ENCODE measurements around the gene CDH23.
"Not testable (repeated sequence)": the region's sequence is repeated elsewhere in the genome, so short reads cannot be mapped to it uniquely, and the experiment has no call there.

The CDH23 gene

GRCh38 chr10:71849461-71849908 lies 452.8 kb downstream of the CDH23 start:
- Mint-ChIP-seq H3K4me1 (peaks cover 59% of the 10 kb centered on the region), H3K4me3 (peak overlapping the region; percentile 93), H3K9me3 (no peaks in the 10 kb centered on the region), H3K36me3 (peaks cover 7% of the 10 kb centered on the region), H3K27ac (no peak overlapping the region)
- DNase-seq (ENCODE audit: low spot score in 2 of 2) (no peak), ATAC-seq (no peak)

GRCh38 chr10:71850021-71850742 lies 453.5 kb downstream of the CDH23 start:
- peak overlapping the region; percentile 93 for H3K4me3 Mint-ChIP-seq
- H3K27ac Mint-ChIP-seq: peak overlapping the region; percentile 86
- peaks cover 53% of the 10 kb centered on the region for H3K4me1 Mint-ChIP-seq
- H3K9me3 Mint-ChIP-seq: no peaks in the 10 kb centered on the region
- DNase-seq (ENCODE audit: low spot score in 2 of 2) (no peak), ATAC-seq (no peak)
- peaks cover 7% of the 10 kb centered on the region for H3K36me3 Mint-ChIP-seq

GRCh38 chr10:71850743-71851464 lies 454.2 kb downstream of the CDH23 start, which contains the start of gene PSAP:
TSS of gene PSAP (minus strand) at chr10:71851251. CDS start at chr10:71851221, 30 bp downstream.
- H3K4me3 Mint-ChIP-seq: peak within 1 kb of the TSS; percentile 93
- peaks cover 47% of the 10 kb centered on the region for H3K4me1 Mint-ChIP-seq
- ATAC-seq (peak; percentile 99), DNase-seq (ENCODE audit: low spot score in 2 of 2) (peak; percentile 96 to 99)
- H3K9me3 Mint-ChIP-seq: no peaks in the 10 kb centered on the region
- H3K36me3 Mint-ChIP-seq: peaks cover 7% of the 10 kb centered on the region
- H3K27ac Mint-ChIP-seq: peak within 1 kb of the TSS; percentile 86

GRCh38 chr10:71851465-71852095 lies 454.9 kb downstream of the CDH23 start:
- H3K4me3 Mint-ChIP-seq: peak overlapping the region; percentile 93
- H3K36me3 Mint-ChIP-seq; DNase-seq (ENCODE audit: low spot score in 2 of 2); H3K9me3 Mint-ChIP-seq: not testable (repeated sequence)
- peak; percentile 1 for ATAC-seq
- H3K4me1 Mint-ChIP-seq: peaks cover 47% of the 10 kb centered on the region
- peak overlapping the region; percentile 86 for H3K27ac Mint-ChIP-seq

- DNase-seq (ENCODE audit: low spot score in 2 of 2) (no peak), ATAC-seq (no peak)
- H3K9me3 Mint-ChIP-seq: no peaks in the 10 kb centered on the region
- H3K27ac Mint-ChIP-seq: no peak overlapping the region
- H3K36me3 Mint-ChIP-seq: peaks cover 7% of the 10 kb centered on the region
- H3K4me1 Mint-ChIP-seq: peaks cover 41% of the 10 kb centered on the region
- no peak overlapping the region for H3K4me3 Mint-ChIP-seq
Observed at GRCh38 chr10:71852355-71852937, 455.7 kb downstream of the CDH23 start.

GRCh38 chr10:71854031-71854430 lies 457.3 kb downstream of the CDH23 start:
- Mint-ChIP-seq H3K4me1 (peaks cover 26% of the 10 kb centered on the region), H3K9me3 (no peaks in the 10 kb centered on the region), H3K27ac (no peak overlapping the region), H3K4me3 (no peak overlapping the region), H3K36me3 (peaks cover 7% of the 10 kb centered on the region)
- ATAC-seq (no peak), DNase-seq (ENCODE audit: low spot score in 2 of 2) (no peak)

GRCh38 chr10:71856619-71857018 lies 459.9 kb downstream of the CDH23 start:
- Mint-ChIP-seq H3K36me3 (no peaks in the 10 kb centered on the region), H3K9me3 (no peaks in the 10 kb centered on the region), H3K27ac (no peak overlapping the region), H3K4me1 (peaks cover 14% of the 10 kb centered on the region), H3K4me3 (no peak overlapping the region)
- no peak for DNase-seq (ENCODE audit: low spot score in 2 of 2)
- no peak for ATAC-seq

GRCh38 chr10:71857934-71858890 lies 461.5 kb downstream of the CDH23 start:
- peaks cover 7% of the 10 kb centered on the region for H3K4me1 Mint-ChIP-seq
- no peak for ATAC-seq
- H3K4me3 Mint-ChIP-seq: no peak overlapping the region
- no peak overlapping the region for H3K27ac Mint-ChIP-seq
- no peaks in the 10 kb centered on the region for H3K36me3 Mint-ChIP-seq
- H3K9me3 Mint-ChIP-seq: no peaks in the 10 kb centered on the region
- no peak for DNase-seq (ENCODE audit: low spot score in 2 of 2)

GRCh38 chr10:71860243-71861029 lies 463.7 kb downstream of the CDH23 start:
- no peaks in the 10 kb centered on the region for H3K36me3 Mint-ChIP-seq
- no peaks in the 10 kb centered on the region for H3K9me3 Mint-ChIP-seq
- ATAC-seq: peak; percentile 93
- peak; percentile 12 to 59 for DNase-seq (ENCODE audit: low spot score in 2 of 2)
- H3K27ac Mint-ChIP-seq: peak overlapping the region; percentile 17
- H3K4me1 Mint-ChIP-seq: peaks cover 7% of the 10 kb centered on the region
- no peak overlapping the region for H3K4me3 Mint-ChIP-seq

- Mint-ChIP-seq H3K36me3 (no peaks in the 10 kb centered on the region), H3K27ac (no peak overlapping the region), H3K4me3 (no peak overlapping the region), H3K9me3 (no peaks in the 10 kb centered on the region), H3K4me1 (peaks cover 9% of the 10 kb centered on the region)
- DNase-seq (ENCODE audit: low spot score in 2 of 2): no peak
- ATAC-seq: no peak
Observed at GRCh38 chr10:71863203-71863602, 466.5 kb downstream of the CDH23 start.

- H3K9me3 Mint-ChIP-seq: no peaks in the 10 kb centered on the region
- DNase-seq (ENCODE audit: low spot score in 2 of 2) (no peak), ATAC-seq (no peak)
- H3K27ac Mint-ChIP-seq: no peak overlapping the region
- no peaks in the 10 kb centered on the region for H3K36me3 Mint-ChIP-seq
- no peak overlapping the region for H3K4me3 Mint-ChIP-seq
- peaks cover 13% of the 10 kb centered on the region for H3K4me1 Mint-ChIP-seq
Observed at GRCh38 chr10:71864911-71865361, 468.2 kb downstream of the CDH23 start.

Data from stimulated activated effector memory CD8-positive, alpha-beta T cell treated with anti-CD3 and anti-CD28 coated beads, Interleukin-12 subunit alpha, Interleukin-12 subunit beta, amount 100 ng/mL, for 72 hours (primary cell).